AG04450 (cell line): ENCODE measurements around the gene GBP1. TPM values are rescaled to one million over a fixed set of nuclear protein-coding genes. Genes with fewer than 3 reads are reported as not detected.
A peak's percentile ranks its signal among the peaks of the same experiment; 100 is the strongest.
"Not testable (repeated sequence)": the region's sequence is repeated elsewhere in the genome, so short reads cannot be mapped to it uniquely, and the experiment has no call there.

Experiments
- CTCF ChIA-PET: fragments of 300-600, 350-600 bp; formaldehyde crosslinking; extraction: SDS; loops from one replicate; lab custom pipeline; 2022; ENCODE audit warnings: antibody characterized with exemption, inconsistent platforms; lab: Charles Lee
- POLR2A ChIA-PET: fragments of 350-600 bp; formaldehyde crosslinking; extraction: SDS; loops from one replicate; lab custom pipeline; 2021; ENCODE audit warnings: antibody characterized with exemption, inconsistent platforms; lab: Yijun Ruan, JAX
- DNase-seq: peaks from one replicate; pipeline ENCODE4 v3.0.0-alpha.2; 2011; ENCODE audit warnings: low read depth, low spot score
- H3K27ac ChIP-seq: one replicate; pipeline ENCODE4 v1.5.1; 2012; ENCODE audit warnings: low read depth, low read length, control low read depth
- H3K27me3 ChIP-seq: one replicate; pipeline ENCODE4 v1.6.0; 2012; ENCODE audit warnings: low read length; ENCODE audit not compliant: control insufficient read depth, insufficient read depth
- H3K4me3 ChIP-seq: 2 replicates; pipeline ENCODE4 v1.5.1; 2011; ENCODE audit warnings: mild to moderate bottlenecking, low read depth, low read length, control low read depth
- H3K9me3 ChIP-seq: 2 replicates; pipeline ENCODE4 v1.5.1; 2012; ENCODE audit warnings: low read length; ENCODE audit not compliant: control insufficient read depth, insufficient read depth
- CTCF ChIP-seq: IDR thresholded peaks from 2 replicates; pipeline ENCODE4 v1.5.1; 2011; ENCODE audit warnings: low read depth, low read length, control low read depth, inconsistent platforms
- polyA plus RNA-seq: library from polyadenylated mRNA; depleted of rRNA; stranded (reverse); fragments of >200 nt; gene quantifications from 2 replicates; pipeline ENCODE4 v1.2.3, GENCODE V29; 2011

GBP1 gene
- polyA plus RNA-seq, 1 experiment: 103 TPM

DNA sequence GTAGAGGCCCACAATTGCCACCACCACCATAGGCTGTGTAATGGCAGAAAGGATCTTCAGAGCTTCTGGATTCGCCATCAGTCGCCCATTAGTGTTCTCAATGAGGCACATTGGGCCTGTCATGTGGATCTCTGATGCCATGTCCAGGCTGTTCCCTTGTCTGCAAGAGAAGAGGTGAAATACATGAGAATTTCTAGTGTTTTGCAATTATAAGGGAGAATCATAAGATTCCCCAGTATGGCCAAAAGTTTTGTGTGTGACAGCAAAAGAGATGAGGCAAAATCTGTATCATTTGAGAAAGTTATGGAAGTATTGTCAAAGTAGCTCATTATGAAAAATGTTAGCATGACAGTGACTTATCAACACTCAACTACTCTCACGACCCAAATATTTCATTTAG is 1.9 kb downstream of the GBP1 start:
- Histone ChIP-seq H3K27me3 (no peaks in the 10 kb centered on the region), H3K27ac (no peak overlapping the region), H3K4me3 (peak overlapping the region; percentile 77; the same call in 1 of the 2 replicates), H3K9me3 (no peaks in the 10 kb centered on the region)
- no peak for DNase-seq
- TF ChIP-seq CTCF: no peak
- POLR2A ChIA-PET: no interaction called here
- CTCF ChIA-PET: interaction anchor here (0.7 to 2.4 kb wide), 3 partner anchors 23 to 295 kb away, joined by 3 to 8 read pairs (median 3); no protein-coding TSS in a partner anchor

DNA sequence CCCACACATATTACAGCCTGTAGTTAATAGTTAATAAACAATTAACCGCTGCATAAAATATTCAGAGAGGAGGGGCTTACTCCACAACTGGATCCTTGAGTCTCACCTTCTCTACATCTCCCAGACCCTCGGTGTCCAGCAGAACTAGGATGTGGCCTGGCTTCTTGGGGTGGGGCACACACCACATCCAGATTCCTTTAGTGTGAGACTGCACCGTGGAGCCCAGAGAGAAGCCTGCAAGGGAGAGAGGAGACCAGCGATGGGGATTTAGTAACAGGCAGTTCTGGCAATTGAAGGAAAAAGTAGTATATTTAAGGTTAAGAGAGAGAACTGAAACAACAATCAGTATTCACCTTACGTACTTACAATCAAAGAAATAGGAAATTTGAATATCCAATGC is 4.9 kb downstream of the GBP1 start:
- no peaks in the 10 kb centered on the region for H3K9me3 ChIP-seq
- no peak overlapping the region for H3K4me3 ChIP-seq
- no peak for TF ChIP-seq CTCF
- no peak for DNase-seq
- no peaks in the 10 kb centered on the region for H3K27me3 ChIP-seq
- H3K27ac ChIP-seq: no peak overlapping the region
- ChIA-PET POLR2A (no interaction called here), CTCF (no interaction called here)

DNA sequence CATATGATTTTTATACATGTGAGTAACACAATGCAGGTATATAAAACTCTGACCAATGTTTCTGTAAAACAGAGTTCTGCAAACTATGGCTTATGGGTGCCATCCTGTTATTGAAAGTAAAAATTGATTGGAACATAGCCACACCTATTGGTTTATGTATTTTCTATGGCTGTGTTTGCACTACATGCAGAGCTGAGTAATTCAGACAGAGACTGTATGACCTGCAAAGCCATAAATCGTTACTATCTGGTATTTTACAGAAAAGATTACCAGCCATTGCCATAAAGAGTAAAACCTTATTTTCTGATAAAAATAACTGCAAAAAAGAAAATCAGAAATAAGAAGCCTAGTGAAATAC is 13.1 kb downstream of the GBP1 start:
- no peak for DNase-seq
- Histone ChIP-seq H3K9me3 (no peaks in the 10 kb centered on the region), H3K4me3 (no peak overlapping the region), H3K27ac (no peak overlapping the region), H3K27me3 (no peaks in the 10 kb centered on the region)
- ChIA-PET POLR2A (no interaction called here), CTCF (no interaction called here)
- TF ChIP-seq CTCF: no peak

GRCh38 chr1:89051300-89051954 is 13.6 kb downstream of the GBP1 start:
- H3K4me3 ChIP-seq: no peak overlapping the region
- no peak for TF ChIP-seq CTCF
- no peak overlapping the region for H3K27ac ChIP-seq
- DNase-seq: no peak
- POLR2A ChIA-PET: no interaction called here
- H3K27me3 ChIP-seq: no peaks in the 10 kb centered on the region
- CTCF ChIA-PET: no interaction called here
- no peaks in the 10 kb centered on the region for H3K9me3 ChIP-seq

DNA sequence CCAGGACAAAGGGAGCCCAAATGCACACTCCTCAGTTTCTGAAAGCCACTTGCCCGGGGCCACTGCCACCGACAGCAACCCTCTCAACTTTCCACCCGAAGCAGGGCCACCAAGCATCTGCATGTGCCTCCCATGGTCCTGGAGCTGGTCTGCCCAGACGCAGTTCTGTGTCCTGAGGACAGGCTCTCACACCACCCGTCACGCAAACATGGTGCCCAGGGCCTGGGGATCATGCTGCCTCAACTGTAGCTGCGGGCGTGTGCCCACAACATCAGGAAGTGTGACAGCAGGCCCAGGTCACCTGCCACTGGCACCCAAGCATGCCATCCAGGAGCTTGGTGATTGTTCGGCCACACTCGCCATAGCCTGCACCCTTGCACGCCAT is 14.4 kb downstream of the GBP1 start:
- Histone ChIP-seq H3K4me3 (no peak overlapping the region), H3K27ac (no peak overlapping the region), H3K9me3 (no peaks in the 10 kb centered on the region), H3K27me3 (no peaks in the 10 kb centered on the region)
- DNase-seq: no peak
- ChIA-PET POLR2A (no interaction called here), CTCF (no interaction called here)
- TF ChIP-seq CTCF: no peak

GRCh38 chr1:89049901-89050648 is 14.9 kb downstream of the GBP1 start:
- H3K27ac ChIP-seq, H3K4me3 ChIP-seq, CTCF ChIA-PET, DNase-seq, H3K9me3 ChIP-seq, POLR2A ChIA-PET, H3K27me3 ChIP-seq: not testable (repeated sequence)

GRCh38 chr1:89049187-89049586 is 15.8 kb downstream of the GBP1 start:
- H3K27ac ChIP-seq, CTCF ChIA-PET, H3K27me3 ChIP-seq, DNase-seq, H3K9me3 ChIP-seq, POLR2A ChIA-PET, H3K4me3 ChIP-seq: not testable (repeated sequence)
